ENCODE results near the gene PTPRD.

The PTPRD gene

GRCh38 chr9:8760000-8760767 is 1852.6 kb downstream of the PTPRD start:
- H3K4me3 ChIP-seq (ENCODE audit: low read depth, low read length) = no peak overlapping the region
- CTCF ChIA-PET = interaction anchor here (0.7 to 1.0 kb wide), 2 partner anchors 10 to 248 kb away, joined by 3 to 5 read pairs; no protein-coding TSS in a partner anchor

GRCh38 chr9:8757881-8758280 is 1854.9 kb downstream of the PTPRD start:
- CTCF ChIA-PET = interaction anchor here (0.5 to 0.8 kb wide), 4 partner anchors 9 to 27 kb away, joined by 3 to 5 read pairs (median 4); no protein-coding TSS in a partner anchor
- Histone ChIP-seq H3K4me1 (ENCODE audit: control insufficient read depth, insufficient read depth, low read length) (no peaks in the 10 kb centered on the region), H3K36me3 (ENCODE audit: control insufficient read depth in 2 of 2, insufficient read depth in 1 of 2, low read length in 2 of 2) (no peaks in the 10 kb centered on the region), H3K27ac (ENCODE audit: extremely low read depth, low read depth, low read length) (no peak overlapping the region), H3K4me3 (ENCODE audit: low read depth, low read length) (no peak overlapping the region), H3K9me3 (ENCODE audit: control insufficient read depth, insufficient read depth, low read depth, low read length) (no peaks in the 10 kb centered on the region)
- TF ChIP-seq ZNF211 (tag by site-specific recombination; IDR thresholded peaks at IDR 0.05; ENCODE audit: low read depth) = no peak
- no peak for TF ChIP-seq ZNF747 (tag by site-specific recombination; IDR thresholded peaks at IDR 0.05)
- TF ChIP-seq ZNF280C (tag by site-specific recombination; IDR thresholded peaks at IDR 0.05) = no peak
- TF ChIP-seq ZNF639 (tag by site-specific recombination; IDR thresholded peaks at IDR 0.05) = no peak
- no peak for TF ChIP-seq ZNF623 (tag by site-specific recombination; IDR thresholded peaks at IDR 0.05)
- no peak for TF ChIP-seq ZNF555 (tag by site-specific recombination; conservative IDR thresholded peaks at IDR 0.05)
- TF ChIP-seq ZNF280D (tag by site-specific recombination; IDR thresholded peaks at IDR 0.05) = no peak
- no peak for TF ChIP-seq ZNF670 (tag by site-specific recombination; IDR thresholded peaks at IDR 0.05; ENCODE audit: low read depth)
- TF ChIP-seq ZNF660 (tag by site-specific recombination; IDR thresholded peaks at IDR 0.05) = no peak
- TF ChIP-seq ZNF677 (tag by site-specific recombination; IDR thresholded peaks at IDR 0.05) = no peak
- TF ChIP-seq TCF7L2 (IDR thresholded peaks at IDR 0.05; ENCODE audit: borderline replicate concordance, low read depth, low read length) = no peak
- no peak for TF ChIP-seq ZNF133 (tag by site-specific recombination; IDR thresholded peaks at IDR 0.05)
- POLR2A ChIA-PET = no interaction called here

More at GRCh38 chr9:8760000-8760767, 1852.6 kb downstream of the PTPRD start:
- H3K36me3 ChIP-seq (ENCODE audit: control insufficient read depth in 2 of 2, insufficient read depth in 1 of 2, low read length in 2 of 2) = no peaks in the 10 kb centered on the region
- POLR2A ChIA-PET = no interaction called here
- H3K9me3 ChIP-seq (ENCODE audit: control insufficient read depth, insufficient read depth, low read depth, low read length) = no peaks in the 10 kb centered on the region
- H3K4me1 ChIP-seq (ENCODE audit: control insufficient read depth, insufficient read depth, low read length) = no peaks in the 10 kb centered on the region
- TF ChIP-seq ZNF501 (tag by site-specific recombination; IDR thresholded peaks at IDR 0.05) (no peak), ZNF157 (tag by site-specific recombination; IDR thresholded peaks at IDR 0.05) (no peak), ZNF214 (tag by site-specific recombination; IDR thresholded peaks at IDR 0.05; ENCODE audit: borderline replicate concordance) (no peak), ZNF133 (tag by site-specific recombination; IDR thresholded peaks at IDR 0.05) (no peak), YY1 (tag by site-specific recombination; IDR thresholded peaks at IDR 0.05) (no peak)
- H3K27ac ChIP-seq (ENCODE audit: extremely low read depth, low read depth, low read length) = no peak overlapping the region
